Common myeloid progenitor, CD34-positive (primary cell): ENCODE data around the gene DENND1A.
"Not testable (repeated sequence)": the region's sequence is repeated elsewhere in the genome, so short reads cannot be mapped to it uniquely, and the experiment has no call there.

Experiments
- CTCF ChIA-PET: fragments of 350-600 bp; sonication (Branson Sonifier 250); formaldehyde crosslinking; loops from one replicate; lab custom pipeline; 2021; ENCODE audit warnings: antibody characterized with exemption; lab: Charles Lee
- POLR2A ChIA-PET: fragments of 350-600 bp; sonication (Branson Sonifier 250); formaldehyde crosslinking; loops from one replicate; lab custom pipeline; 2021; ENCODE audit warnings: antibody characterized with exemption; lab: Charles Lee
- DNase-seq, 3 donors: peaks; one replicate each; pipeline versions ENCODE4 v3.0.0 to v3.0.0-alpha.2; 2013
- H3K27ac ChIP-seq, 2 experiments: 1 replicate in 1 of 2; 2 replicates in 1 of 2; pipeline ENCODE4 v1.7.0; 2013; ENCODE audit warnings: inconsistent platforms in 2 of 2, low read length in 2 of 2, mild to moderate bottlenecking in 2 of 2, low read depth in 1 of 2, moderate library complexity in 1 of 2; ENCODE audit not compliant: severe bottlenecking in 2 of 2, insufficient read depth in 1 of 2, poor library complexity in 1 of 2
- H3K27me3 ChIP-seq, 5 experiments: replicated peaks in 2 of 5; 1 replicate in 3 of 5; 2 replicates in 2 of 5; pipeline versions ENCODE4 v1.6.1 to v1.7.0; 2013; ENCODE audit warnings: low read length in 4 of 5, mild to moderate bottlenecking in 2 of 5, moderate library complexity in 2 of 5, inconsistent platforms in 1 of 5; ENCODE audit not compliant: insufficient read depth in 5 of 5, control insufficient read depth in 4 of 5
- H3K36me3 ChIP-seq, 4 experiments: 1 replicate in 2 of 4; 2 replicates in 2 of 4; pipeline versions ENCODE4 v1.6.1 to v1.7.0; 2013; ENCODE audit warnings: low read length in 3 of 4, control low read depth in 1 of 4, mild to moderate bottlenecking in 1 of 4; ENCODE audit not compliant: control insufficient read depth in 4 of 4, insufficient read depth in 4 of 4
- H3K4me1 ChIP-seq, 4 experiments: 1 replicate in 3 of 4; 2 replicates in 1 of 4; pipeline versions ENCODE4 v1.6.1 to v1.7.1; 2013; ENCODE audit warnings: low read length in 3 of 4, mild to moderate bottlenecking in 3 of 4, control low read depth in 1 of 4, inconsistent platforms in 1 of 4, moderate library complexity in 1 of 4; ENCODE audit not compliant: control insufficient read depth in 4 of 4, insufficient read depth in 4 of 4; ENCODE audit errors: control extremely low read depth in 1 of 4
- H3K4me3 ChIP-seq, 7 experiments: 1 replicate in 4 of 7; 2 replicates in 3 of 7; pipeline versions ENCODE4 v1.5.1 to v1.7.0; 2013; ENCODE audit warnings: mild to moderate bottlenecking in 7 of 7, low read length in 6 of 7, moderate library complexity in 6 of 7, inconsistent platforms in 2 of 7, low read depth in 2 of 7, control low read depth in 1 of 7; ENCODE audit not compliant: insufficient read depth in 4 of 7, control insufficient read depth in 1 of 7; ENCODE audit errors: extremely low read depth in 1 of 7
- H3K9me3 ChIP-seq, 5 experiments: 1 replicate in 4 of 5; 2 replicates in 1 of 5; pipeline versions ENCODE4 v1.6.1 to v1.7.1; 2013; ENCODE audit warnings: low read length in 4 of 5, mild to moderate bottlenecking in 2 of 5, inconsistent platforms in 1 of 5, low read depth in 1 of 5, moderate library complexity in 1 of 5; ENCODE audit not compliant: control insufficient read depth in 4 of 5, insufficient read depth in 2 of 5; ENCODE audit errors: control extremely low read depth in 1 of 5
- WGBS: methylation state at CpG from one replicate; pipeline ENCODE4 v1.1.5; 2013; ENCODE audit not compliant: insufficient coverage; 5-methylcytosine and 5-hydroxymethylcytosine counted together

The DENND1A gene

DNA sequence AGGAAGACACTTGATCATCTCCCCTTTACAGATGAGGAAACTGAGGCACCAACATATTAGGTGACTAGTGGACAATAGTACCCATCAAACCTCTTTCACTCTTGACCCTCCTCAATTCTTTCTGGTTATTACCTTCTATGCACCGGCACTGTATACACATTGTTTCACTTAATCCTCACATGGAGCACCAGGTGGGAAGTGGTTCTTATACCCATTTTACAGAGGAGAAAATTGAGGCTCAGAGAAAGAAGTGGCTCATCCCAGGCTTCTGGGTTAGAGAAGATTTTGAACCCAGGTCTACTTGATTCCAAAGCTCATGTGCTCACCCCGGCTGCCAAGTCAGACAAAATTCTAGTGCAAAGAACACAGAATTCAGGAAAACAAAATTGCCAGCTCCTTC is 17.4 kb upstream of the DENND1A start:
- CTCF ChIA-PET, result interaction anchor here (1.4 kb wide), 1 partner anchor 62 kb away, joined by 4 read pairs; no protein-coding TSS in a partner anchor
- Histone ChIP-seq H3K4me3 (no peak overlapping the region), H3K9me3 (no peaks in the 10 kb centered on the region), H3K4me1 (peaks cover 0 to 5% (median 0%) of the 10 kb centered on the region in 4 experiments), H3K27me3 (peaks cover 0 to 3% (median 1%) of the 10 kb centered on the region in 5 experiments), H3K36me3 (no peaks in the 10 kb centered on the region), H3K27ac (no peak overlapping the region)
- DNase-seq, result no peak
- WGBS, result 100% methylated on average over 1 of the region's 2 CpGs
- POLR2A ChIA-PET, result no interaction called here

DNA sequence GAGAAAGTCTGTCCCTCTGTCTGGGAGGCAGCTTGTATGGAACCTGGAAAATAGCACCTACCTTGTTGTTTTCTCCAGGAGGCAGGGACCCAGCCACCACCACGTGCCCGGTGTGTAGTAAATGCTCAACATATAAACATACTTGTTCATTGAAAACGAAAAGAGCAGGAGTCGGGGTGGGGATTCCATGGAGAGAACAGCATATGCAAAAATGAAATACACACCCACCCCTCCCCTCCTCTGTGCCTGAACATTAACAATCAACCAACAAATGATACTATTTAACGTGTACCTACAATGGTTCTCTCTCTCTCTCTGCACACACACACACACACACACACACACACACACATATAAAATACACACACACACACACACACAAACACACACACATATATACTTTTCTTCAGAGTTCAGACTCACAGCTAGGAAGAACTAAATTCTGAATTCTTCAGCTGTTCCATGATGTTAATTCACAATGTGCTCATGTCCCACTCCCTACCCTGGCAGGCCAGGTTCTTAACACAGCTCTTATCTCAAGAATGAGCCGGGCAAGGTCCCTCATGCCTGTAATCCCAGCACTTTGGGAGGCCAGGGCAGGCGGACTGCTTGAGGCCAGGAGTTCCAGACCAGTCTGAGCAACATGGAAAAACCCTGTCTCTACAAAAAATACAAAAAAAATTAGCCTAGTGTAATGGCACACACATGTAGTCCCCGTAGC is 16.3 kb upstream of the DENND1A start:
- H3K4me1 ChIP-seq, result peaks cover 0 to 5% (median 0%) of the 10 kb centered on the region in 4 experiments
- POLR2A ChIA-PET, result no interaction called here
- no peak overlapping the region for H3K4me3 ChIP-seq
- no peaks in the 10 kb centered on the region for H3K9me3 ChIP-seq
- no peak overlapping the region for H3K27ac ChIP-seq
- CTCF ChIA-PET, result interaction anchor here (0.7 to 1.4 kb wide), 2 partner anchors 16 to 60 kb away, joined by 3 to 4 read pairs; no protein-coding TSS in a partner anchor
- 100% methylated on average over 1 of the region's 8 CpGs for WGBS
- H3K36me3 ChIP-seq, result no peaks in the 10 kb centered on the region
- no peak for DNase-seq
- peaks cover 0 to under 1% (median 0%) of the 10 kb centered on the region in 5 experiments for H3K27me3 ChIP-seq

DNA sequence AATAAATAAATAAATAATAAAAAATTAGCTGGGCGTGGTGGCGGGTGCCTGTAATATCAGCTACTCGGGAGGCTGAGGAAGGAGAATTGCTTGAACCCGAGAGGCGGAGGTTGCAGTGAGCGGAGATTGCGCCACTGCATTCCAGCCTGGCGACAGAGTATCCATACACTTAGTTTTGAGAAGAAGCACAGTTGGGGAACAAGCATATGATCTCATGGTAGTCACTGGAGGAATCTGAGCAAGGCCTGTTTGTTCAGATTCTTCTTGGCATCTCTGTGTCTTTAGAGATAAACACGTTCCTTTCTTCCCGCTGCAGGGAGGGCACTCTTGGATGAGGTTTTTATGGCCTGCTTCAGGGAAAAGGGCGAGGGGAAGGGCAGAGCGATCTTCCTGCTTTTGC is 15.6 kb upstream of the DENND1A start:
- Histone ChIP-seq H3K4me1 (peaks cover 0 to 5% (median 0%) of the 10 kb centered on the region in 4 experiments), H3K4me3 (no peak overlapping the region), H3K9me3 (no peaks in the 10 kb centered on the region), H3K36me3 (no peaks in the 10 kb centered on the region), H3K27me3 (no peaks in the 10 kb centered on the region), H3K27ac (no peak overlapping the region)
- WGBS, result 98% methylated on average over 5 of the region's 12 CpGs
- ChIA-PET CTCF (interaction anchor here (0.6 kb wide), 1 partner anchor 95 kb away, joined by 3 read pairs; no protein-coding TSS in a partner anchor), POLR2A (no interaction called here)
- DNase-seq, result no peak

DNA sequence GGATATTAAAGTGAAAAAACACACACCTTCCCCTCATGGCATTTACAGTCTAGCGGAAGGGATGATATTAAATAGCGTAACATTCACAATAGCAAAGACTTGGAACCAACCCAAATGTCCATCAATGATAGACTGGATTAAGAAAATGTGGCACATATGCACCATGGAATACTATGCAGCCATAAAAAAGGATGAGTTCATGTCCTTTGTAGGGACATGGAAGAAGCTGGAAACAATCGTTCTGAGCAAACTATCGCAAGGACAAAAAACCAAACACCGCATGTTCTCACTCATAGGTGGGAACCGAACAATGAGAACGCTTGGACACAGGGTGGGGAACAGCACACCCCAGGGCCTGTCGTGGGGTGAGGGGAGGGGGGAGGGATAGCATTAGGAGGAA is 14.5 kb upstream of the DENND1A start:
- H3K4me3 ChIP-seq, H3K4me1 ChIP-seq, H3K9me3 ChIP-seq, H3K36me3 ChIP-seq, DNase-seq, POLR2A ChIA-PET, H3K27ac ChIP-seq, CTCF ChIA-PET, H3K27me3 ChIP-seq: not testable (repeated sequence)
- WGBS, result 100% methylated on average over 5 of the region's 8 CpGs

- Histone ChIP-seq H3K36me3 (no peaks in the 10 kb centered on the region), H3K27me3 (no peaks in the 10 kb centered on the region), H3K4me1 (peaks cover 0 to under 1% (median 0%) of the 10 kb centered on the region in 4 experiments), H3K9me3 (no peaks in the 10 kb centered on the region), H3K27ac (no peak overlapping the region), H3K4me3 (no peak overlapping the region)
- DNase-seq, result no peak
- WGBS, result no CpG with 5 or more reads among the region's 2 CpGs
- ChIA-PET POLR2A (no interaction called here), CTCF (no interaction called here)
Observed at GRCh38 chr9:123943671-123944070, 13.7 kb upstream of the DENND1A start.

DNA sequence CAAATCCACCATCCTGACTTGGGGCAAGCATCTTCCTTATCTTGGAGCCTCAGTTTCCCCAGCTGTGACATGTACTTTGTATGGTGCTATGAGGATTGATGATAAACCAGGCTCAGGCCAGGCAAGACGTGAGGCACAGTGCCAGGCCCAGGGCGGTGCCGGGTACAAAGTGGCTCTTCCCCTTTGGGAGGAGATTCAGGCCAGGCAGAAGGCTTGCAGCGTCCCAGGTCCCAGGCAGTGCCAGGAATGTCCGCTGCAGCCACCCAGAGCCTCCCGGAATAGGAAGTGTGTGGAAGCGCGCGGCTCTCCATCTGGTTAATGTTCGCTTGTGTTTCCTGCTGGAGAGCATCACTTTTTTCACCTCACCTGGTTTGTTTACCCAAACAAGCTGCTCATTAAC is 12.6 kb upstream of the DENND1A start:
- ChIA-PET CTCF (no interaction called here), POLR2A (no interaction called here)
- no peaks in the 10 kb centered on the region for H3K27me3 ChIP-seq
- no peak overlapping the region for H3K27ac ChIP-seq
- H3K9me3 ChIP-seq, result no peaks in the 10 kb centered on the region
- H3K4me3 ChIP-seq, result no peak overlapping the region
- H3K4me1 ChIP-seq, result no peaks in the 10 kb centered on the region
- 96% methylated on average over 10 of the region's 10 CpGs for WGBS
- no peak for DNase-seq
- H3K36me3 ChIP-seq, result no peaks in the 10 kb centered on the region

- ChIA-PET CTCF (interaction anchor here (1.1 kb wide), 1 partner anchor 295 kb away, joined by 3 read pairs; no protein-coding TSS in a partner anchor), POLR2A (no interaction called here)
- Histone ChIP-seq H3K9me3 (peaks cover 0 to 5% (median 3%) of the 10 kb centered on the region in 5 experiments), H3K4me1 (no peaks in the 10 kb centered on the region), H3K27me3 (no peaks in the 10 kb centered on the region), H3K27ac (no peak overlapping the region), H3K4me3 (no peak overlapping the region), H3K36me3 (no peaks in the 10 kb centered on the region)
- no peak for DNase-seq
- WGBS, result 100% methylated on average over 1 of the region's 7 CpGs
Observed at GRCh38 chr9:123941524-123942070, 11.7 kb upstream of the DENND1A start.
